HEK293T (cell line): ENCODE measurements around the gene IGSF21.

Experiments
- CTCF ChIA-PET: fragments of 350-600 bp; formaldehyde crosslinking; extraction: SDS; loops from one replicate; lab custom pipeline; 2021; ENCODE audit warnings: antibody characterized with exemption, inconsistent platforms; lab: Yijun Ruan, JAX
- POLR2A ChIA-PET: fragments of 350-600 bp; formaldehyde crosslinking; extraction: SDS; loops from one replicate; lab custom pipeline; 2020; ENCODE audit warnings: antibody characterized with exemption, inconsistent platforms; lab: Yijun Ruan, JAX
- DNase-seq: peaks from one replicate; pipeline ENCODE4 v3.0.0; 2012; ENCODE audit warnings: mixed read lengths; ENCODE audit errors: extremely low spot score
- ARNT ChIP-seq: fragments of 450-650 bp; IDR thresholded peaks from 2 replicates; pipeline ENCODE4 v1.6.1; 2017; ENCODE audit warnings: mild to moderate bottlenecking
- BHLHE40 ChIP-seq: fragments of 450-650 bp; IDR thresholded peaks from 2 replicates; pipeline ENCODE4 v1.6.1; 2016; ENCODE audit warnings: mild to moderate bottlenecking, moderate library complexity, borderline replicate concordance
- CTBP1 ChIP-seq: fragments of 450-650 bp; IDR thresholded peaks from 2 replicates; pipeline ENCODE4 v1.6.1; 2016; ENCODE audit warnings: borderline replicate concordance
- ELF4 ChIP-seq: fragments of 450-650 bp; IDR thresholded peaks from 2 replicates; pipeline ENCODE4 v1.6.1; 2017; ENCODE audit warnings: antibody characterized with exemption
- FOXA1 ChIP-seq: fragments of 450-650 bp; IDR thresholded peaks from 2 replicates; pipeline ENCODE4 v1.6.1; 2016; ENCODE audit warnings: mild to moderate bottlenecking
- FOXK2 ChIP-seq: fragments of 450-650 bp; IDR thresholded peaks from 2 replicates; pipeline ENCODE4 v1.6.1; 2016; ENCODE audit warnings: mild to moderate bottlenecking
- FOXM1 ChIP-seq: fragments of 450-650 bp; IDR thresholded peaks from 2 replicates; pipeline ENCODE4 v1.6.1; 2017; ENCODE audit warnings: mild to moderate bottlenecking, borderline replicate concordance
- HDGF ChIP-seq: fragments of 450-650 bp; IDR thresholded peaks from 2 replicates; pipeline ENCODE4 v1.6.1; 2017; ENCODE audit warnings: antibody characterized with exemption, borderline replicate concordance
- L3MBTL2 ChIP-seq: fragments of 450-650 bp; conservative IDR thresholded peaks from 2 replicates; pipeline ENCODE4 v1.6.1; 2016; ENCODE audit warnings: mild to moderate bottlenecking
- LEF1 ChIP-seq: fragments of 450-650 bp; IDR thresholded peaks from 2 replicates; pipeline ENCODE4 v1.6.1; 2017; ENCODE audit warnings: mild to moderate bottlenecking, borderline replicate concordance
- NFRKB ChIP-seq: fragments of 450-650 bp; IDR thresholded peaks from 2 replicates; pipeline ENCODE4 v1.6.1; 2016; ENCODE audit warnings: mild to moderate bottlenecking, moderate library complexity
- PKNOX1 ChIP-seq: fragments of 450-650 bp; IDR thresholded peaks from 2 replicates; pipeline ENCODE4 v1.6.1; 2016
- SP1 ChIP-seq: fragments of 450-650 bp; IDR thresholded peaks from 2 replicates; pipeline ENCODE4 v1.6.1; 2017
- SUZ12 ChIP-seq: fragments of 450-650 bp; IDR thresholded peaks from 2 replicates; pipeline ENCODE4 v1.6.1; 2016; ENCODE audit warnings: mild to moderate bottlenecking
- TARDBP ChIP-seq: fragments of 450-650 bp; IDR thresholded peaks from 2 replicates; pipeline ENCODE4 v1.6.1; 2016
- ZNF384 ChIP-seq: fragments of 450-650 bp; IDR thresholded peaks from 2 replicates; pipeline ENCODE4 v1.6.1; 2016

Gene IGSF21

GRCh38 chr1:18348354-18348753 is 240.8 kb downstream of the IGSF21 start:
- POLR2A ChIA-PET = no interaction called here
- CTCF ChIA-PET = interaction anchor here (0.6 kb wide), 1 partner anchor 62 kb away, joined by 3 read pairs; no protein-coding TSS in a partner anchor
- TF ChIP-seq ELF4 (no peak), FOXA1 (no peak), LEF1 (no peak), ARNT (no peak), TARDBP (no peak), CTBP1 (no peak)
- DNase-seq = no peak

GRCh38 chr1:18350747-18351146 is 243.1 kb downstream of the IGSF21 start:
- DNase-seq = no peak
- ChIA-PET CTCF (no interaction called here), POLR2A (no interaction called here)
- TF ChIP-seq SP1 = no peak
- no peak for TF ChIP-seq FOXM1
- no peak for TF ChIP-seq FOXK2
- TF ChIP-seq SUZ12 = no peak
- TF ChIP-seq ZNF384 = no peak
- TF ChIP-seq NFRKB = no peak
- no peak for TF ChIP-seq TARDBP
- no peak for TF ChIP-seq FOXA1
- TF ChIP-seq LEF1 = no peak
- no peak for TF ChIP-seq PKNOX1
- TF ChIP-seq HDGF = no peak
- no peak for TF ChIP-seq ARNT
- TF ChIP-seq CTBP1 = no peak
- no peak for TF ChIP-seq L3MBTL2
- TF ChIP-seq ELF4 = no peak
- TF ChIP-seq BHLHE40 = no peak

- POLR2A ChIA-PET = no interaction called here
- TF ChIP-seq ELF4 (no peak), SP1 (no peak), PKNOX1 (no peak), LEF1 (no peak), BHLHE40 (no peak), FOXM1 (no peak), HDGF (no peak), FOXK2 (no peak), ARNT (no peak), CTBP1 (no peak), NFRKB (no peak)
- DNase-seq = no peak
- CTCF ChIA-PET = no interaction called here
These were observed 244.1 kb downstream of the IGSF21 start for GRCh38 chr1:18351735-18352134.

GRCh38 chr1:18352636-18353265 is 245.2 kb downstream of the IGSF21 start:
- ChIA-PET POLR2A (no interaction called here), CTCF (no interaction called here)
- DNase-seq = no peak
- TF ChIP-seq FOXK2 (no peak), PKNOX1 (no peak), NFRKB (no peak), ELF4 (no peak), ZNF384 (no peak), FOXA1 (no peak)

- CTCF ChIA-PET = no interaction called here
- TF ChIP-seq TARDBP = no peak
- no peak for TF ChIP-seq SP1
- POLR2A ChIA-PET = no interaction called here
- DNase-seq = no peak
These were observed 245.9 kb downstream of the IGSF21 start for GRCh38 chr1:18353528-18353927.

GRCh38 chr1:18353992-18354391 is 246.4 kb downstream of the IGSF21 start:
- ChIA-PET POLR2A (no interaction called here), CTCF (no interaction called here)
- no peak for DNase-seq
- TF ChIP-seq HDGF = no peak
- no peak for TF ChIP-seq ELF4

- TF ChIP-seq LEF1 (no peak), HDGF (no peak), BHLHE40 (no peak), FOXA1 (no peak), CTBP1 (no peak), SP1 (no peak), ELF4 (no peak), PKNOX1 (no peak), SUZ12 (no peak), FOXM1 (no peak), TARDBP (no peak)
- DNase-seq = no peak
- POLR2A ChIA-PET = no interaction called here
- CTCF ChIA-PET = no interaction called here
These were observed 247.0 kb downstream of the IGSF21 start for GRCh38 chr1:18354612-18355011.
